GM12873 (cell line): ENCODE measurements around the gene ANXA4.

Experiments
- TF ChIP-seq, protein P1 (sequence below): IDR thresholded peaks from 2 replicates; pipeline ENCODE4 v1.5.1; 2012; ENCODE audit warnings: low read depth, mild to moderate bottlenecking, moderate library complexity, low read length, control low read depth; ENCODE audit not compliant: insufficient read depth; ENCODE audit errors: missing control alignments

Gene ANXA4

DNA sequence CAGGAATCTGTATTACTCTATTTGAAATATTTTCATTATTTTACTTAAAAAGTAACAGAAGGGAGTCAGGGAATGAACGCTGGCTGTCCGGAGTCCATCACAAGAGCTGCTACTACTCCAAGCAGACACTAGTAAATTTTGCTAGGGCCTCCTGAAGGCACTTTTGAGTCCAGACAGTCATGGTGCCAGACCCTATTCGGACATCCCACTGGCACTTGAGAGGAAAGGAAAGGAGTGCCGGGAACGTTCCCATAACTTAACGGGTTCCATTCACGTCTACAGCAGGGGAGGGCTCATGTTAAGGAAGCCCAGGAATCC lies 87.0 kb downstream of the ANXA4 start:
- TF ChIP-seq, protein P1, sequence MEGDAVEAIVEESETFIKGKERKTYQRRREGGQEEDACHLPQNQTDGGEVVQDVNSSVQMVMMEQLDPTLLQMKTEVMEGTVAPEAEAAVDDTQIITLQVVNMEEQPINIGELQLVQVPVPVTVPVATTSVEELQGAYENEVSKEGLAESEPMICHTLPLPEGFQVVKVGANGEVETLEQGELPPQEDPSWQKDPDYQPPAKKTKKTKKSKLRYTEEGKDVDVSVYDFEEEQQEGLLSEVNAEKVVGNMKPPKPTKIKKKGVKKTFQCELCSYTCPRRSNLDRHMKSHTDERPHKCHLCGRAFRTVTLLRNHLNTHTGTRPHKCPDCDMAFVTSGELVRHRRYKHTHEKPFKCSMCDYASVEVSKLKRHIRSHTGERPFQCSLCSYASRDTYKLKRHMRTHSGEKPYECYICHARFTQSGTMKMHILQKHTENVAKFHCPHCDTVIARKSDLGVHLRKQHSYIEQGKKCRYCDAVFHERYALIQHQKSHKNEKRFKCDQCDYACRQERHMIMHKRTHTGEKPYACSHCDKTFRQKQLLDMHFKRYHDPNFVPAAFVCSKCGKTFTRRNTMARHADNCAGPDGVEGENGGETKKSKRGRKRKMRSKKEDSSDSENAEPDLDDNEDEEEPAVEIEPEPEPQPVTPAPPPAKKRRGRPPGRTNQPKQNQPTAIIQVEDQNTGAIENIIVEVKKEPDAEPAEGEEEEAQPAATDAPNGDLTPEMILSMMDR, result no peak

DNA sequence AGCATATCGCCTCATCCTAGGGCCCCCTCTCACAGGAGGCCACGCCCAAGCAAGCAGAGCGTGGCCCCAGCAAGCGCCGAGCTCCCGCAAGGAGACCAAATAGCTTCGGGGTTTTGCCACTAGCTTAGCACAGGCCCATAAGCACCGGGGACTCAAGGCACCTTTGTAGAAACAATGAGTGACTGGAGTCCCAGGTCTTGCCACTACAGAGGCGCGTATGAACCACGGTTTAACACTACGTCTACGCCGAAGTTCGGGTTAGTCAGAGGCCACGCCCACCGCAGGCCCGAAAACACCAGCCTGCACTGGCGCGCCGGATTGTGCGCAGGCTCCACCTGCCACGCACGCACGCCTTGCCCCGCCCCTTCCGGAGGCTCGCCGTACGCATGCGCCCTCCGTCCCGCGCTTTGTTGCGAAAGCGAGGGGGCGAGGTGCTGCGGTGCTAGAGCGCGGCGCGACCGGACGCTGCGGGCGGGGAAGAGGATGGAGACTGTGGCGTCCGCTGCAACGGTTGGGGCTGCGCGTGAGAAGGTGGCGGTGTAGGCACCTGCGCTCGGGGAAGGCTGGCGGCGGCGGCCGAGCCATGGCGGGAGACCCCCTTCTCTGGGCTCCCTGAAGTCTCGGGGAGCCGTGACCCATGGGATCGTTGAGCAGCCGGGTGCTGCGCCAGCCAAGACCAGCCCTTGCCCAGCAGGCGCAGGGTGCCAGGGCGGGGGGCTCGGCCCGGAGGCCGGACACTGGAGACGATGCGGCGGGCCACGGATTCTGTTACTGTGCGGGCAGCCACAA lies 87.5 kb downstream of the ANXA4 start, which contains the start of gene GMCL1:
Gene GMCL1 (plus strand): TSS at position 405 of the 789 bp plus-strand sequence. CDS start 233 bp downstream, at position 638.
- TF ChIP-seq, protein P1, result no peak

DNA sequence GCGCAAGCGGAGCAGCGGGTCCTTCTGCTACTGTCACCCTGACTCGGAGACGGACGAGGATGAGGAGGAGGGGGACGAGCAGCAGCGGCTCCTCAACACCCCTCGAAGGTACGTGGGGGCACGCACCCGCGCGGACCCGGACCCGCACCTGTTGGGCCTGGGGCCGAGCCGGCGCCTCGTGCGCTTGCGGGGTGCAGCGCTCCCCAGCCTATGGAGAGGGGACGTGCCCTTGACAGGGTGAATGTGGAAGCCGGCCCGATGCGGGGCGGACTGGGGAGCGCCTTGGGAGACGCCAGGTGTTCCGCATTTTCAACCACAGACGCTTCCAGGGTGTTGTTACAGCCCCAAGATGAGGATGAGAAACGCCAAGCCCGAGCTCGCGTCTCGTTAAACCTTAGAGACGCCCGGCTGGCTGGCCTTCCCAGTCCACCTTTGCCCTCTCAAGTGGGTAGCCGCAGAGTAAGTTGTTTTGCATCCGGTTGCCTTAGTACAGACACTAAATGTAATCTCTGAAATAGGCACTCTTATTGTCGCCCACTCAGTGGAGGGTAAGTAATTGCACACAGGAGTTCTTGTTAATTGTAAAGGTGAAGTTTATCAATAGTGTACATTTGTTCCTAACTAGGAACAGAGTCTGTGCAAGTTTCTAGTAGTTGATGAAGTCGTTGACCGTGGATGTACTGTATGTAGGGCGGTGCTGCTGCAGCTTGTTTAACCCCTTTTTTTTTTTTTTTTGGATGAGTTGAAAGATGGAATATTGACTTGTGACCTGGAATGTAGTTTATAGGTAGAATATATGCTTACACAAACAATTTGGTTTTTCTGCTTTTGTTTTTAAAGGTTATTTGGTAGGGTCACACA lies 88.3 kb downstream of the ANXA4 start:
- TF ChIP-seq, protein P1, result no peak

DNA sequence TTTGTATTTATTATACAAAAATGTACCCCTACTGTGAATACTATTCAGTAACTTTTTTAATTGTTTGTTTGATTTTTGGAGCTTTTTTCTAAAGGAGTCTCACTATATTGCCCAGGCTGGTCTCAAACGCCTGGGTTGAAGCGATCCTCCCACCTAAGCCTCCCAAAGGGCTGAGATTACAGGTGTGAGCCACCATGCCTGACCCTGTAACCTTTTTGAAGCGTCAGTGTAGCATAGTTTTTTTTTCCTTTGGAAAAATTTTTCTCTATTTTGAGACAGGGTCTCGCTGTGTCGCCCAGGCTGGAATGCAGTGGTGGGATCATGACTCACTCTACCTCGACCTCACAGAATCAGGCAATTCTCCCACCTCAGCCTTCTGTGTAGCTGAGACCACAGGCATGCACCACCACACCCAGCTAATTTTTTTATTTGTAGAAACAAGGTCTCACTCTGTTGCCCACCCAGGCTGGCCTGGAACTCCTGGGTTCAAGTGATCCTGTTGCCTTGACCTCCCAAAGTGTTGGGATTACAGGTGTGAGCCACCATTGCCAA lies 89.5 kb downstream of the ANXA4 start:
- TF ChIP-seq, protein P1, result no peak

DNA sequence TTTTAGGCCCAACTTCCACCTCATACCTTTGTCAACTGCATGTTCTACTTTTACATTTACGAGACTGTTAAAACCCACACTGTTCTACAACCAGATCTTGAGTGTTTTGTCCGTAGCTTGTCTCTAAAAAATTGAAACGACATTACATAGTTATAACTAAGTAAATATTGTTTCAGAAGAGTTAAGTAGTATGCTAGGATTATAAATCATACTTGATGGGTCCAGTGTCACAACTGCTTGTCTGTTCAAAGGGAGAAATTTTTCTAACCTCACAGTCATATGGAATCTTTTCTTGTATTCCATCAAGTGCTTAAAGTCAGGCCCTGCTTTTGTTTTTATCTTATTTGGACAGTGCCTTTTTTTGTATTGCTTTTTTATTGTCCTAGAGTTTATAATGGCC lies 91.8 kb downstream of the ANXA4 start:
- TF ChIP-seq, protein P1, result no peak

DNA sequence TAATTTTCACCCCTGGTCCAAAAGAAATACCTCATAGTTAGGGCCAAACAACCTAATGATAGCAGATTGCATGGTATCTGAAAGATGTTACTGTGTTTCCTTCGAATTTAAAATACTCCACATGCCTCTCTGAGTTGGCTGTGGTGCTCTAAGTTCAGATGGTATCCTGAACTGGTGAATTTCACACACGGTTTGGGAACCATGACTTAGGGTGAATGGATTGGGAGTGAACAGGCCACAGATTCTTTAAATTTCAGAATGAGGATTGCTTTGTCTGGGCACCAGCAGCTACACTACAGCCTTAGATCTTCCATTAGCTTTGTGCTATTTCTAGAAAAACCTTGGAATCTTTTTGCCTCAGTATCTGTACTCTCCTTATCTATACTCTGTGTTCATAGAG lies 93.7 kb downstream of the ANXA4 start:
- TF ChIP-seq, protein P1, result no peak

DNA sequence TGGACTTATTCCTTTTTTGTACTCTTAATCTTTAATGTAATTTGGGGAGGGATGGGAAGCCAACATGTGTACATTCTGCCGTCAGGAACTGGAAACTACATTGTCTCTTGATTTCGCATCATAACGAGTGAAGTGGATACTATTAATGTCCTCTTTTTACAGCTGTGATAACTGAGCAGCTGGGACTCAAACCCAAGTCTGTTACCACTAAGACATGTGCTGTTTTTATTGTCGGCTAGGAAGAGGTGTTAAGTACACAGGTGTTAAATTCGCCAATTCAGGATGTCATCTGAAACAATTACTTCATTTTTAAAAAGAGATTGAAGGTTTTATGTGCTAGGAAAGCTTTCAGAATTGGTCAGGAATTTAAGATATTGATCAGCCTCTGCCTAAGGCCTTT lies 94.4 kb downstream of the ANXA4 start:
- TF ChIP-seq, protein P1, result no peak
